Measurements from ENCODE around the gene RERE.

- TF ChIP-seq, protein P1, sequence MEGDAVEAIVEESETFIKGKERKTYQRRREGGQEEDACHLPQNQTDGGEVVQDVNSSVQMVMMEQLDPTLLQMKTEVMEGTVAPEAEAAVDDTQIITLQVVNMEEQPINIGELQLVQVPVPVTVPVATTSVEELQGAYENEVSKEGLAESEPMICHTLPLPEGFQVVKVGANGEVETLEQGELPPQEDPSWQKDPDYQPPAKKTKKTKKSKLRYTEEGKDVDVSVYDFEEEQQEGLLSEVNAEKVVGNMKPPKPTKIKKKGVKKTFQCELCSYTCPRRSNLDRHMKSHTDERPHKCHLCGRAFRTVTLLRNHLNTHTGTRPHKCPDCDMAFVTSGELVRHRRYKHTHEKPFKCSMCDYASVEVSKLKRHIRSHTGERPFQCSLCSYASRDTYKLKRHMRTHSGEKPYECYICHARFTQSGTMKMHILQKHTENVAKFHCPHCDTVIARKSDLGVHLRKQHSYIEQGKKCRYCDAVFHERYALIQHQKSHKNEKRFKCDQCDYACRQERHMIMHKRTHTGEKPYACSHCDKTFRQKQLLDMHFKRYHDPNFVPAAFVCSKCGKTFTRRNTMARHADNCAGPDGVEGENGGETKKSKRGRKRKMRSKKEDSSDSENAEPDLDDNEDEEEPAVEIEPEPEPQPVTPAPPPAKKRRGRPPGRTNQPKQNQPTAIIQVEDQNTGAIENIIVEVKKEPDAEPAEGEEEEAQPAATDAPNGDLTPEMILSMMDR (IDR thresholded peaks at IDR 0.05; ENCODE audit: insufficient read depth, low read length, poor library complexity, severe bottlenecking), result no peak
- no peak for TF ChIP-seq EZH2phosphoT487 (conservative IDR thresholded peaks at IDR 0.05; ENCODE audit: low read length)
Measured at GRCh38 chr1:8396083-8396785, 421.2 kb downstream of the RERE start.

Data from SU-DHL-6 (cell line).